ENCODE data around the gene ATE1.
A peak's percentile ranks its signal among the peaks of the same experiment; 100 is the strongest.
"Not testable (repeated sequence)": the region's sequence is repeated elsewhere in the genome, so short reads cannot be mapped to it uniquely, and the experiment has no call there.

Gene ATE1

GRCh38 chr10:121927841-121928527, at the start of gene ATE1:
Gene ATE1, minus strand, starts transcription at chr10:121928031. Its CDS starts 82 bp downstream, at chr10:121927949.
- H3K4me3 ChIP-seq, result peak within 1 kb of the TSS; percentile 70 to 100 (median 82)
- H3K27ac ChIP-seq, result peak within 1 kb of the TSS; percentile 88 to 100 (median 99)

GRCh38 chr10:121976607-121977006, 48.8 kb upstream of the ATE1 start:
- H3K4me3 ChIP-seq, result no peak overlapping the region
- no peak overlapping the region for H3K27ac ChIP-seq

GRCh38 chr10:121975295-121976086, 47.7 kb upstream of the ATE1 start:
- Histone ChIP-seq H3K4me3 (peak overlapping the region; percentile 84 to 99 (median 89)), H3K27ac (peak overlapping the region; percentile 79 to 100 (median 97))

- H3K27ac ChIP-seq, result peak within 1 kb of the TSS; percentile 79 to 100 (median 97)
Observed at GRCh38 chr10:121974535-121975294, 46.9 kb upstream of the ATE1 start, which contains the start of gene NSMCE4A. Gene NSMCE4A, minus strand, starts transcription at chr10:121975217. Its CDS starts 52 bp downstream, at chr10:121975165.

GRCh38 chr10:121974019-121974534, 46.2 kb upstream of the ATE1 start:
- Histone ChIP-seq H3K4me3 (peak overlapping the region; percentile 84 to 99 (median 89)), H3K27ac (peak overlapping the region in 20 of 21 experiments; percentile 79 to 100 (median 96))

More at GRCh38 chr10:121974535-121975294, 46.9 kb upstream of the ATE1 start, which contains the start of gene NSMCE4A:
- peak within 1 kb of the TSS; percentile 84 to 99 (median 89) for H3K4me3 ChIP-seq

GRCh38 chr10:121969086-121969485, 41.3 kb upstream of the ATE1 start:
- not testable (repeated sequence) for H3K27ac ChIP-seq, H3K4me3 ChIP-seq

- Histone ChIP-seq H3K27ac (no peak overlapping the region), H3K4me3 (no peak overlapping the region)
Observed at GRCh38 chr10:121965996-121966395, 38.2 kb upstream of the ATE1 start.

GRCh38 chr10:121961456-121961855, 33.6 kb upstream of the ATE1 start:
- Histone ChIP-seq H3K27ac (no peak overlapping the region), H3K4me3 (no peak overlapping the region)

- Histone ChIP-seq H3K4me3 (no peak overlapping the region), H3K27ac (no peak overlapping the region)
Observed at GRCh38 chr10:121959671-121960070, 31.8 kb upstream of the ATE1 start.

- Histone ChIP-seq H3K4me3 (no peak overlapping the region), H3K27ac (no peak overlapping the region)
Observed at GRCh38 chr10:121956111-121957061, 28.6 kb upstream of the ATE1 start.

GRCh38 chr10:121952226-121952625, 24.4 kb upstream of the ATE1 start:
- Histone ChIP-seq H3K4me3 (no peak overlapping the region), H3K27ac (no peak overlapping the region)

- Histone ChIP-seq H3K4me3 (no peak overlapping the region), H3K27ac (no peak overlapping the region)
Observed at GRCh38 chr10:121949451-121949850, 21.6 kb upstream of the ATE1 start.

- H3K27ac ChIP-seq, result no peak overlapping the region
- no peak overlapping the region for H3K4me3 ChIP-seq
Observed at GRCh38 chr10:121949049-121949448, 21.2 kb upstream of the ATE1 start.

- no peak overlapping the region for H3K27ac ChIP-seq
Observed at GRCh38 chr10:121947343-121948330, 19.8 kb upstream of the ATE1 start.

GRCh38 chr10:121942749-121943416, 15.1 kb upstream of the ATE1 start:
- H3K27ac ChIP-seq, result peak overlapping the region in 1 of 21 experiments; percentile 41
- H3K4me3 ChIP-seq, result no peak overlapping the region

More at GRCh38 chr10:121947343-121948330, 19.8 kb upstream of the ATE1 start:
- no peak overlapping the region for H3K4me3 ChIP-seq

GRCh38 chr10:121941532-121941931, 13.7 kb upstream of the ATE1 start:
- Histone ChIP-seq H3K4me3 (no peak overlapping the region), H3K27ac (no peak overlapping the region)

- no peak overlapping the region for H3K4me3 ChIP-seq
- no peak overlapping the region for H3K27ac ChIP-seq
Observed at GRCh38 chr10:121936295-121936694, 8.5 kb upstream of the ATE1 start.

Measured in skin epidermis (tissue), 12 donors.